ENCODE data around the gene SETD5. TPM values are rescaled to one million over a fixed set of nuclear protein-coding genes. Genes with fewer than 3 reads are reported as not detected.

The SETD5 gene
- total and polyA plus RNA-seq, 2 experiments from 2014 or later = 143 to 172 TPM

GRCh38 chr3:9405756-9406155, 8.3 kb downstream of the SETD5 start:
- Histone ChIP-seq H3F3A (replicated peaks; ENCODE audit: low read depth) (no peaks in the 10 kb centered on the region), H3K27ac (ENCODE audit: low read depth) (no peak overlapping the region), H3K4me1 (ENCODE audit: insufficient read depth) (peaks cover 52% of the 10 kb centered on the region), H3K27me3 (ENCODE audit: insufficient read depth) (no peaks in the 10 kb centered on the region), H4K20me1 (replicated peaks; ENCODE audit: insufficient read depth) (peaks cover 54% of the 10 kb centered on the region), H3K79me2 (replicated peaks; ENCODE audit: insufficient read depth) (peaks cover 100% of the 10 kb centered on the region), H3K4me2 (peak overlapping the region; percentile 90; the same call in 1 of the 2 replicates), H3K9me2 (ENCODE audit: insufficient read depth) (no peaks in the 10 kb centered on the region), H3K4me3 (no peak overlapping the region), H2AFZ (no peak overlapping the region), H3K36me3 (ENCODE audit: insufficient read depth) (no peaks in the 10 kb centered on the region)
- H3K4me1 Mint-ChIP-seq = peaks cover 75% of the 10 kb centered on the region
- H3K4me3 Mint-ChIP-seq = peak overlapping the region; percentile 31
- H3K9me3 Mint-ChIP-seq = no peaks in the 10 kb centered on the region
- H3K36me3 Mint-ChIP-seq (ENCODE audit: low read depth) = peaks cover 28% of the 10 kb centered on the region; the same call in 2 of the 3 replicates
- DNase-seq (ENCODE audit: low spot score) (no peak), ATAC-seq (no peak)
- peak overlapping the region; percentile 16; the same call in 1 of the 2 replicates for H3K27ac Mint-ChIP-seq
- no peak for TF ChIP-seq CTCF (conservative IDR thresholded peaks at IDR 0.05; ENCODE audit: low read depth in 2 of 2)
- TF ChIP-seq ZNF114 (CRISPR knock-in tag; IDR thresholded peaks at IDR 0.05) = no peak
- no peak for TF ChIP-seq CREB1 (CRISPR knock-in tag; IDR thresholded peaks at IDR 0.05; ENCODE audit: low read depth)
- TF ChIP-seq ZNF462 (CRISPR knock-in tag; IDR thresholded peaks at IDR 0.05) = no peak
- TF ChIP-seq EZH2 (IDR thresholded peaks at IDR 0.05; ENCODE audit: low read depth, unreplicated experiment) = no peak
- no peak for TF ChIP-seq ETS1 (IDR thresholded peaks at IDR 0.05)
- TF ChIP-seq POLR2AphosphoS5 (IDR thresholded peaks at IDR 0.05; ENCODE audit: low read depth) = no peak
- TF ChIP-seq STAT1 (IDR thresholded peaks at IDR 0.05; ENCODE audit: unreplicated experiment) = no peak
- TF ChIP-seq ZNF331 (CRISPR knock-in tag; IDR thresholded peaks at IDR 0.05; ENCODE audit: low read depth) = no peak
- TF ChIP-seq REST (IDR thresholded peaks at IDR 0.05; ENCODE audit: unreplicated experiment) = no peak
- no peak for TF ChIP-seq NANOG (IDR thresholded peaks at IDR 0.05; ENCODE audit: borderline replicate concordance)
- no peak for TF ChIP-seq EZH2phosphoT487 (IDR thresholded peaks at IDR 0.05; ENCODE audit: unreplicated experiment)
- no peak for TF ChIP-seq JUNB (IDR thresholded peaks at IDR 0.05; ENCODE audit: unreplicated experiment)
- H3K27me3 Mint-ChIP-seq (ENCODE audit: insufficient read depth, low read depth, poor library complexity) = peaks cover 9% of the 10 kb centered on the region

All from GM23338 (cell line).